IPS-18a (cell line): ENCODE measurements around the gene MEAF6.
"Not testable (repeated sequence)": the region's sequence is repeated elsewhere in the genome, so short reads cannot be mapped to it uniquely, and the experiment has no call there.

Source experiments
- H3K27ac ChIP-seq: one replicate; pipeline ENCODE4 v1.5.1; 2013; ENCODE audit warnings: low read length
- H3K27me3 ChIP-seq: one replicate; pipeline ENCODE4 v1.6.1; 2013; ENCODE audit warnings: mild to moderate bottlenecking, low read length; ENCODE audit not compliant: control insufficient read depth, insufficient read depth
- H3K36me3 ChIP-seq: one replicate; pipeline ENCODE4 v1.6.1; 2013; ENCODE audit warnings: low read depth, low read length; ENCODE audit not compliant: control insufficient read depth
- H3K4me1 ChIP-seq: one replicate; pipeline ENCODE4 v1.6.1; 2013; ENCODE audit warnings: low read depth, low read length; ENCODE audit not compliant: control insufficient read depth
- H3K4me3 ChIP-seq: one replicate; pipeline ENCODE4 v1.5.1; 2013; ENCODE audit warnings: low read length
- H3K9ac ChIP-seq: one replicate; pipeline ENCODE4 v1.6.1; 2013; ENCODE audit warnings: mild to moderate bottlenecking, low read length, moderate library complexity
- H3K9me3 ChIP-seq: one replicate; pipeline ENCODE4 v1.6.1; 2013; ENCODE audit warnings: low read depth, low read length; ENCODE audit not compliant: control insufficient read depth

Gene MEAF6

GRCh38 chr1:37518929-37519328 is 4.4 kb upstream of the MEAF6 start:
- H3K36me3 ChIP-seq, H3K4me1 ChIP-seq, H3K9ac ChIP-seq, H3K27ac ChIP-seq, H3K27me3 ChIP-seq, H3K9me3 ChIP-seq, H3K4me3 ChIP-seq: not testable (repeated sequence)

- not testable (repeated sequence) for H3K9me3 ChIP-seq, H3K27me3 ChIP-seq, H3K4me3 ChIP-seq, H3K27ac ChIP-seq, H3K9ac ChIP-seq, H3K4me1 ChIP-seq, H3K36me3 ChIP-seq
Observed at GRCh38 chr1:37518241-37518640, 3.7 kb upstream of the MEAF6 start.

GRCh38 chr1:37517569-37517968 is 3.0 kb upstream of the MEAF6 start:
- H3K36me3 ChIP-seq: peaks cover 6% of the 10 kb centered on the region
- H3K4me1 ChIP-seq: peaks cover 6% of the 10 kb centered on the region
- no peaks in the 10 kb centered on the region for H3K9me3 ChIP-seq
- peaks cover 10% of the 10 kb centered on the region for H3K27me3 ChIP-seq
- no peak overlapping the region for H3K27ac ChIP-seq
- no peak overlapping the region for H3K4me3 ChIP-seq
- H3K9ac ChIP-seq: no peak overlapping the region

DNA sequence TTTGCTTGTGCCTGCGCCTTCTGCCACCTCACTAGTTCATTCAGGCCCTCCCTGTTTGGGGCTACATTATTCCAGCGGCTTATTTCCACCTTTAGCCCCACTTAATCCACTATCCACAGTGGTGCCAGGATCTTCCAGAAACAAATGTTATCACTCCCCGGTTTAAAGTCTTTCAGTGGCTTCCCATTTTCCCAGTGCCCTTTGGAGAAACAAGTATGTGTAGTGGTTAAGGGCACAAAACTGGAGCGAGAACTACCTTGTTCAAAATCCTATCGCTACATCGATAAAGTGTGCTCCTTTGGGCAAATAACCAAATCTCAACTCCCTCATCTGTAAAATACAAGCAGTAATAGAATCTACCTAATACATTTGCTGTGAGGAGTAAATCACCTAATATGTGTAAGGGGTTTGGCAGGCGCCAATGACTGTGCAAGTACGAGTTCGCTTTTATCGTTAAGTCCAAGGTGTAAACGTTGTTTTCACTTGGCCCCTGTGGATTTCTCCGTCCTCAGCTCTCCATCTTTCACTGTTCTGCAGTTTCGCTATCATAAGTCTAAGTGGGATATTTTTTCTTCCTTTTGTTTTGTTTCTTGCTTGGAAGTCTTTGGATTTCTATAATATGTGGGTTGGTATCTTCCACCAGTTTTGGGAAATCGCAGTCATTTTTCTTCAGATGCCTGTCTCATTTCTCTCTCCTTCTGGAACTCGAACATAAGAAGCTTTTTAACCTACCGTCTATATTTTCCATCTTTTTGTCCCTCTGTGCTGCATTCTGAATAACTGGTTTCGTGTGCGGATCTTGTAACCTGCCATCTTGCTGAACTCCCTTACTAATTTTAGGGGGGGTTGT is 844 bp upstream of the MEAF6 start:
- Histone ChIP-seq H3K27ac (peak overlapping the region; percentile 4), H3K9ac (peak overlapping the region; percentile 54), H3K9me3 (no peaks in the 10 kb centered on the region), H3K4me1 (peaks cover 6% of the 10 kb centered on the region), H3K27me3 (peaks cover 10% of the 10 kb centered on the region), H3K4me3 (peak overlapping the region; percentile 79), H3K36me3 (peaks cover 7% of the 10 kb centered on the region)

DNA sequence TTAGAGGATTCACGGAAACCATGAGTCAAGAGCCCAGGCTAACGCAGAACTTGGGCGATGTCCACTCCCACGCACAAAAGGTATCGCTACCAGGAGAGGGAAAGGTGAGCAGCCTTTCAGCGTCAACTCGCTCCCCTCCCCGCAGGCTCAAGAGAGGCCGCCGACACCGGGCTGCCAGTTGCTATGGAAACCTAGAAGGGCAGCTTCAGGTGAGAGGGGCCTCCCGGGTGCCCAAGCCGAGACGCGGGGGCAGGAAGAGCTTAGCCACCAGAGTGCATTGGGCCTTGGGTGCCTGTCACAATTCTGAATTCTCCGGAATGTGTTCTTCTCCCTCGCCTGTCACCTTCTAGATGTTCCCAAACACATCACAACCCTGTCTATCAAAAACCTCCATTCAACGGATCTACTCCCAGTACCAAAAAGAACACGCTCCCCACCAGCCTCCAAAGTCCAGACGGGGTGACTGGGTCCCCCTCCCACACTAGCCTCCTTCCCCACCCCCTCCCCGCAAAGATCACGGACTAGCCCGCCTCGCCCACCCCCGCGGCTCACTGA is 694 bp downstream of the MEAF6 start:
- H3K9ac ChIP-seq: peak overlapping the region; percentile 54
- no peak overlapping the region for H3K27ac ChIP-seq
- H3K27me3 ChIP-seq: peaks cover 10% of the 10 kb centered on the region
- H3K4me3 ChIP-seq: peak overlapping the region; percentile 79
- H3K9me3 ChIP-seq: no peaks in the 10 kb centered on the region
- H3K36me3 ChIP-seq: peaks cover 13% of the 10 kb centered on the region
- peaks cover 6% of the 10 kb centered on the region for H3K4me1 ChIP-seq

DNA sequence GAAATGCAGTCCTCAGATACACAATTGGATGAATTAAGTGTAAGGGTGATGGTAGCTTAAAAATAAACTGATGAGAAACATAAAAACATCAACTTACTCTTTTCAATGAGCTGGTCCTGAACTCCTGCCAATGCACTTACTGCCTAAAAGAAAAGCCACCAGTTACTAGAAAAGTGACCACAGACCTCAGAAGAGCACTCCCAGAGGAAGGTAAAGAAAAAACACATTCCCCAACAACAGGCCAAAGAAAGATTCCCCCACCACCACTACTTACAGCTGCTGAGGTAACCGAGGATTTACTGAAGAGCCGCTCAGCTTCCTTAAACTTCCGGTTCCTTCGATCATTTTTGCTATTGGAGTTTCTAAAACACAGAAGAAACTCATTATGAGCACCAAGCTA is 5.4 kb downstream of the MEAF6 start:
- peaks cover 31% of the 10 kb centered on the region for H3K36me3 ChIP-seq
- H3K27ac ChIP-seq: no peak overlapping the region

GRCh38 chr1:37506740-37507139 is 7.8 kb downstream of the MEAF6 start:
- Histone ChIP-seq H3K27ac (no peak overlapping the region), H3K4me1 (no peaks in the 10 kb centered on the region), H3K27me3 (no peaks in the 10 kb centered on the region), H3K36me3 (peaks cover 30% of the 10 kb centered on the region), H3K9me3 (no peaks in the 10 kb centered on the region), H3K4me3 (no peak overlapping the region), H3K9ac (no peak overlapping the region)

More for the DNA sequence above, 5.4 kb downstream of the MEAF6 start:
- Histone ChIP-seq H3K9ac (no peak overlapping the region), H3K9me3 (no peaks in the 10 kb centered on the region), H3K4me1 (no peaks in the 10 kb centered on the region), H3K27me3 (no peaks in the 10 kb centered on the region), H3K4me3 (no peak overlapping the region)

GRCh38 chr1:37502791-37503190 is 11.8 kb downstream of the MEAF6 start:
- not testable (repeated sequence) for H3K27ac ChIP-seq, H3K27me3 ChIP-seq, H3K4me3 ChIP-seq, H3K9ac ChIP-seq, H3K4me1 ChIP-seq, H3K9me3 ChIP-seq
- H3K36me3 ChIP-seq: peaks cover 38% of the 10 kb centered on the region

DNA sequence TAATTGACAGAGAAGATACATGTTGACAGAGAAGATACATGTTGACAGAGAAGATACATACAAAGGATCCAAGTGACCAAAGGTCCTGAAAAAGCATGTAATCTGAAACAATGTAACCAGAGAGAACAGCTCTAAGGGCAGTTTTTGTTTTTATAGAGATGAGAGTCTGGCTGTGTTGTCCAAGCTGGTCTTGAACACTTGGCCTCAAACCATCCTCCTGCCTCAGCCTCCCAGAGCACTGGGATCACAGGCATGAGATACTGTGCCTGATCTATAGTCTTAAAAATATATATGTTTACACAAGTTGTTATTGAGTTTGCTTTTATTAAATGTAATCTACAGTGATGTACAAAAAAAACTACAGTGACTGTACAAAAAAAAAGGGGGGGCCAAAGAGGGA is 12.5 kb downstream of the MEAF6 start:
- no peak overlapping the region for H3K27ac ChIP-seq
- no peak overlapping the region for H3K9ac ChIP-seq
- peaks cover 38% of the 10 kb centered on the region for H3K36me3 ChIP-seq
- H3K27me3 ChIP-seq: no peaks in the 10 kb centered on the region
- H3K4me1 ChIP-seq: no peaks in the 10 kb centered on the region
- H3K4me3 ChIP-seq: no peak overlapping the region
- H3K9me3 ChIP-seq: no peaks in the 10 kb centered on the region

GRCh38 chr1:37501661-37502060 is 12.9 kb downstream of the MEAF6 start:
- Histone ChIP-seq H3K27me3 (no peaks in the 10 kb centered on the region), H3K4me3 (no peak overlapping the region), H3K9me3 (no peaks in the 10 kb centered on the region), H3K27ac (no peak overlapping the region), H3K36me3 (peaks cover 37% of the 10 kb centered on the region), H3K9ac (no peak overlapping the region), H3K4me1 (no peaks in the 10 kb centered on the region)

DNA sequence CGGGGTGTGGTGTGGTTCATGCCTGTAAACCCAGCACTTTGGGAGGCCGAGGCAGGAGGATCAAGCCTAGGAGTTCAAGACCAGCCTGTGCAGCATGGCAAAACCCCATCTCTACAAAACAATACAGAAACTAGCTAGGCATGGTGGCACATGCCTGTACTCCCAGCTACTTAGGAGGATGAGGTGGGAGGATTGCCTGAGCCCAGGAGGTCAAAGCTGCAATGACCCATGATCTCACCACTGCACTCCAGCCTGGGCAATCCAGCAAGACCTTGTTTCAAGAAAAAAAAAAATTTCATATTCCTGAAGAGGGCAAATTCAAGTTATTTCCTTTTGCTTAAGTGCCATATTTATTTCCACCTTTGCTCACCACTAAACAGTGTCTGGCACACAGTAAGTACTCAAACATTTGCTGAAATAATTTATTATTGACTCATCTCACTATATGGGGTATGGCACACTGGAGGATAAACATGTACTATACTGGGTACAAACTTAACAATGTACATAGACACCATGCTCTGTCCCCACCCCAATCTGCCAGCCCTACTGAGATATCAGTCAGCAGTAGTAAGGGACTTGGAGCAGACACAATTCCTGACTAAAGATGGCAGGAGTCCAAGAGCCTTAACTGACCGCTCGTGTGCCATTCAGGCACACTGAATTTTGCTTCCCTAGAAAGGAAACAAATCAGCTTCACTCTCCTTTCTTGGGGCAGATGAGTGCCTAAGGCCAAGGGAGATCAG is 15.5 kb downstream of the MEAF6 start:
- no peaks in the 10 kb centered on the region for H3K9me3 ChIP-seq
- H3K36me3 ChIP-seq: peaks cover 31% of the 10 kb centered on the region
- H3K4me3 ChIP-seq: no peak overlapping the region
- H3K9ac ChIP-seq: no peak overlapping the region
- no peaks in the 10 kb centered on the region for H3K27me3 ChIP-seq
- no peaks in the 10 kb centered on the region for H3K4me1 ChIP-seq
- H3K27ac ChIP-seq: no peak overlapping the region
